ENCODE measurements around the gene PNMA8C. TPM values are rescaled to one million over a fixed set of nuclear protein-coding genes. Genes with fewer than 3 reads are reported as not detected.

The PNMA8C gene
- total and polyA plus RNA-seq, 2 donors (not counting 3 experiments of a cell fraction or from before 2014, with no cell fraction given) = not detected

DNA sequence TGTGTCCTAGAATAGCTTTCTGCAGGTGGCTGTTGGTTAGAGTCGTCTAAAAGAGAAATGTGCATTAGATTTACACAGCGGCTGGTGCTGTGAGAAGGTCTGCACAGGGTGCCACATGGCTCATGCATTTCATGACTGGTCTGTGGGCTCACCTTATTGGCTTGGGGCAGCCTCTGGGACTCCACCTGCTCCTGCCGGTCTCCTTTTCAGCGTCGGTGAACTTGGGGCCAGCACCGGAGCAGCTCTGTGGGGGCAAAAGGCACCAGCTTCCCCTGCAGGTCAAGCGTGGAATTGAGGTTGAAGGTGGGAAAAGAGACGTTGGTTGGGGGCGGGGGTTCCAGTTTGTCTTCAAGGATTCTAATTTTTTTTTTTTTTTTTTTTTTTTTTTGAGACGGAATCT is 3.1 kb upstream of the PNMA8C start:
- BruUV-seq (replicated peaks) = no TSS peak
- Histone ChIP-seq H3K9me3 (replicated peaks; ENCODE audit: control insufficient read depth, insufficient read depth, low read length) (no peaks in the 10 kb centered on the region), H3K4me2 (ENCODE audit: insufficient read depth, low read length) (no peak overlapping the region), H3K9me1 (replicated peaks; ENCODE audit: control insufficient read depth, extremely low read depth, insufficient read depth, low read length) (no peaks in the 10 kb centered on the region), H3K79me2 (ENCODE audit: control insufficient read depth, insufficient read depth, low read length) (no peaks in the 10 kb centered on the region), H3K36me3 (ENCODE audit: control insufficient read depth in 2 of 2, extremely low read depth in 1 of 2, insufficient read depth in 2 of 2, low read length in 2 of 2) (no peaks in the 10 kb centered on the region), H4K20me1 (replicated peaks; ENCODE audit: control insufficient read depth, extremely low read depth, insufficient read depth, low read length) (no peaks in the 10 kb centered on the region), H3K27me3 (ENCODE audit: control insufficient read depth in 2 of 2, insufficient read depth in 2 of 2, low read length in 2 of 2) (peaks cover 8 to 15% of the 10 kb centered on the region in 2 experiments), H2AFZ (ENCODE audit: low read depth, low read length) (no peak overlapping the region), H3K9ac (replicated peaks; ENCODE audit: extremely low read depth, insufficient read depth, low read length) (no peak overlapping the region), H3K4me1 (ENCODE audit: control insufficient read depth, extremely low read depth, insufficient read depth, low read length) (peaks cover 2% of the 10 kb centered on the region), H3K4me3 (replicated peaks in 1 of 3; ENCODE audit: insufficient read depth in 1 of 3, low read depth in 1 of 3, low read length in 3 of 3) (no peak overlapping the region), H3K27ac (ENCODE audit: insufficient read depth, low read depth, low read length) (no peak overlapping the region)
- TF ChIP-seq MYC (IDR thresholded peaks at IDR 0.05; ENCODE audit: low read depth, low read length) (no peak), POLR2A (IDR thresholded peaks at IDR 0.05; ENCODE audit: low read depth, low read length) (no peak), GATA2 (IDR thresholded peaks at IDR 0.05; ENCODE audit: insufficient read depth, insufficient read length, low read depth, low read length) (no peak), POLR2AphosphoS5 (IDR thresholded peaks at IDR 0.05; ENCODE audit: insufficient read depth, low read depth, low read length) (no peak), JUN (IDR thresholded peaks at IDR 0.05; ENCODE audit: borderline replicate concordance, insufficient read depth, insufficient read length, low read depth) (no peak), FOS (IDR thresholded peaks at IDR 0.05; ENCODE audit: borderline replicate concordance, insufficient read depth, low read length) (no peak), EZH2 (IDR thresholded peaks at IDR 0.05; ENCODE audit: borderline replicate concordance, low read depth, low read length, severe bottlenecking) (no peak)
- TF ChIP-seq, protein P1, sequence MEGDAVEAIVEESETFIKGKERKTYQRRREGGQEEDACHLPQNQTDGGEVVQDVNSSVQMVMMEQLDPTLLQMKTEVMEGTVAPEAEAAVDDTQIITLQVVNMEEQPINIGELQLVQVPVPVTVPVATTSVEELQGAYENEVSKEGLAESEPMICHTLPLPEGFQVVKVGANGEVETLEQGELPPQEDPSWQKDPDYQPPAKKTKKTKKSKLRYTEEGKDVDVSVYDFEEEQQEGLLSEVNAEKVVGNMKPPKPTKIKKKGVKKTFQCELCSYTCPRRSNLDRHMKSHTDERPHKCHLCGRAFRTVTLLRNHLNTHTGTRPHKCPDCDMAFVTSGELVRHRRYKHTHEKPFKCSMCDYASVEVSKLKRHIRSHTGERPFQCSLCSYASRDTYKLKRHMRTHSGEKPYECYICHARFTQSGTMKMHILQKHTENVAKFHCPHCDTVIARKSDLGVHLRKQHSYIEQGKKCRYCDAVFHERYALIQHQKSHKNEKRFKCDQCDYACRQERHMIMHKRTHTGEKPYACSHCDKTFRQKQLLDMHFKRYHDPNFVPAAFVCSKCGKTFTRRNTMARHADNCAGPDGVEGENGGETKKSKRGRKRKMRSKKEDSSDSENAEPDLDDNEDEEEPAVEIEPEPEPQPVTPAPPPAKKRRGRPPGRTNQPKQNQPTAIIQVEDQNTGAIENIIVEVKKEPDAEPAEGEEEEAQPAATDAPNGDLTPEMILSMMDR (IDR thresholded peaks at IDR 0.05; ENCODE audit: extremely low read depth in 1 of 2, insufficient read depth in 1 of 2, low read depth in 1 of 2, low read length in 2 of 2) = no peak
- TF ChIP-seq, protein P2, sequence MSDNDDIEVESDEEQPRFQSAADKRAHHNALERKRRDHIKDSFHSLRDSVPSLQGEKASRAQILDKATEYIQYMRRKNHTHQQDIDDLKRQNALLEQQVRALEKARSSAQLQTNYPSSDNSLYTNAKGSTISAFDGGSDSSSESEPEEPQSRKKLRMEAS (IDR thresholded peaks at IDR 0.05; ENCODE audit: insufficient read depth, insufficient read length) = no peak
- FAIRE-seq = no peak
- CTCF ChIA-PET = interaction anchor here (1.0 to 1.1 kb wide), 2 partner anchors 15 to 41 kb away, joined by 3 to 4 read pairs; no protein-coding TSS in a partner anchor
- no peak for DNase-seq (ENCODE audit: low read depth, low spot score)
- POLR2A ChIA-PET = interaction anchor here (0.6 kb wide), 1 partner anchor 136 kb away, joined by 3 read pairs; no protein-coding TSS in a partner anchor
- intact Hi-C loops (cut with micrococcal nuclease) (no loop called here), dilution Hi-C loops (cut with MboI; ENCODE audit: extremely low pct_ligation_motif_present, low sequenced_read_pairs) (no loop called here)
